GM19463 (cell line): ENCODE results near the gene DLL3.

Experiments used
- ATAC-seq: cut with Tn5 transposase; IDR thresholded peaks from one replicate; pipeline ENCODE4 v1.9.1; 2021; ENCODE audit warnings: mild to moderate bottlenecking, moderate library complexity; ENCODE audit not compliant: unreplicated experiment

DLL3 gene

GRCh38 chr19:39481229-39481545, 17.6 kb upstream of the DLL3 start:
- no peak for ATAC-seq

- no peak for ATAC-seq
These were observed 17.1 kb upstream of the DLL3 start for GRCh38 chr19:39481676-39482075.

GRCh38 chr19:39483141-39483540, 15.6 kb upstream of the DLL3 start:
- no peak for ATAC-seq

GRCh38 chr19:39489756-39490155, 9.0 kb upstream of the DLL3 start:
- no peak for ATAC-seq

- no peak for ATAC-seq
These were observed 6.5 kb upstream of the DLL3 start for GRCh38 chr19:39492225-39492624.

GRCh38 chr19:39492788-39493187, 6.0 kb upstream of the DLL3 start:
- no peak for ATAC-seq

- no peak for ATAC-seq
These were observed 4.1 kb upstream of the DLL3 start for GRCh38 chr19:39494661-39495060.

GRCh38 chr19:39496063-39496462, 2.7 kb upstream of the DLL3 start:
- no peak for ATAC-seq

GRCh38 chr19:39497701-39497995, 1.1 kb upstream of the DLL3 start:
- no peak for ATAC-seq

GRCh38 chr19:39497996-39498797, 550 bp upstream of the DLL3 start:
- ATAC-seq: no peak

GRCh38 chr19:39499932-39500331, 1.2 kb downstream of the DLL3 start:
- ATAC-seq: no peak

GRCh38 chr19:39500543-39500942, 1.8 kb downstream of the DLL3 start:
- ATAC-seq: no peak

GRCh38 chr19:39501340-39501739, 2.6 kb downstream of the DLL3 start:
- ATAC-seq: no peak

GRCh38 chr19:39502640-39503417, 4.1 kb downstream of the DLL3 start:
- peak; percentile 47 for ATAC-seq

GRCh38 chr19:39506598-39506943, 7.8 kb downstream of the DLL3 start:
- no peak for ATAC-seq

GRCh38 chr19:39506944-39507714, 8.4 kb downstream of the DLL3 start:
- no peak for ATAC-seq

- ATAC-seq: no peak
These were observed 9.1 kb downstream of the DLL3 start for GRCh38 chr19:39507715-39508364.

- no peak for ATAC-seq
These were observed 9.9 kb downstream of the DLL3 start for GRCh38 chr19:39508629-39509028.

- no peak for ATAC-seq
These were observed 10.5 kb downstream of the DLL3 start for GRCh38 chr19:39509233-39509632.

GRCh38 chr19:39512988-39513387, 14.2 kb downstream of the DLL3 start:
- no peak for ATAC-seq

- no peak for ATAC-seq
These were observed 16.2 kb downstream of the DLL3 start, which contains the start of gene SELENOV for GRCh38 chr19:39514840-39515550. SELENOV (plus strand) TSS chr19:39515139; CDS start chr19:39515213, 74 bp downstream.
